ENCODE results near the gene LRRN3. TPM values are rescaled to one million over a fixed set of nuclear protein-coding genes. Genes with fewer than 3 reads are reported as not detected.

The LRRN3 gene
- total RNA-seq, 1 donor from 2014 or later, result 0.31 TPM

DNA sequence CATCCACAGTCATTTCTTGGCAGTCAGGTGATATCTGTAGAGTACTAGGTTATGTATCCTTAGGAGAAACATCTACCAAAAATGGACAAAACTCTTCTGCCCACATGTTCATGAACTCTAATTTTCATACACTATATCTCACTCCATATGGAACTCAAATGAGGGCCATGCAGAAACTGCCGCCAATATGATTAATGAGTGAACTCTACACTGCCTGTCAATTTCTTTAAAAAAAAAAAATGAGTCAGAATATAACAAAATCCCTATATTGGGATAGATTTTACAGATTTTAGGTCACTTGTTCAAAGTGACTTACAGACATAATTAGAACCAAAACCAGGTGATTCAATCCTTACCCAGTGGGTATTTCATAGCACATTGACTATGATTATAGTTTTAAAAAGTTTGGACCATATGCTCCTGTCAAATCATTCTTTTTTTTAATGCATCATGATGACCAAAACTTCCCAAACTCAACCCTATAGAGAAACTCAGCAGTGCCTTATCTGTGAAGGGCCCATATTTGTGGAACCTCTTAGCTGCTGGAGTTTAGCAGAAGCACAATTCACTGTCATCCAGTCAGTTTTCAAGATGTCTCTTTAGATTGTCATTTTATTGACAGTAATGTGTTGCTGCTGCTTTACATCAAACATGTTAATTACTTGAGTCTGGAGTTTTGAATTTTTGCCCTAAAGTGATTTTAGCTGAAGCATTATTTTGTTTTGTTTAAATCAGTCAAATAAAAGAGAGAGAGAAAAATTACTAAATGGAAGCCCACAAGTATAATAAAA is 11.1 kb downstream of the LRRN3 start:
- ATAC-seq, result no peak
- intact Hi-C loops (cut with DNase I), result no loop called here

DNA sequence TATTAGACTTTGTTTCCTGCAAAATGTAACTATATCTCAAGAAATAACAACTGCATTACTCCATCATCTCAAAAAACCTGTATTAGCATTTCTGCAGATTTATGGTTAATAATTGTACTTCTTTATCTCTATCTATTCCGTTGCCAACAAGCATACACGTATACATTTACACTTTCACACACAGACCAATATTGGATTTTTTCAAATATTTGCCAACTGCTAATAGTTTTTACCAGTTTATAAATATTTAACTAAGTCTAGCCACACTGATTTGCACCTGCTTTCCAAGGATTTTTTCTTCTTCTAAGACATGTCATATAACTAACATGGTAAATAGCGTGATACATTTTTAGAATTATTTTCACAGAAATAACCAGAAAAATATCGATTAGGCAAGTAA is 12.2 kb downstream of the LRRN3 start:
- intact Hi-C loops (cut with DNase I), result no loop called here
- ATAC-seq (no peak), DNase-seq (ENCODE audit: low spot score) (no peak)

More for the DNA sequence above, 11.1 kb downstream of the LRRN3 start:
- DNase-seq (ENCODE audit: low spot score), result no peak

DNA sequence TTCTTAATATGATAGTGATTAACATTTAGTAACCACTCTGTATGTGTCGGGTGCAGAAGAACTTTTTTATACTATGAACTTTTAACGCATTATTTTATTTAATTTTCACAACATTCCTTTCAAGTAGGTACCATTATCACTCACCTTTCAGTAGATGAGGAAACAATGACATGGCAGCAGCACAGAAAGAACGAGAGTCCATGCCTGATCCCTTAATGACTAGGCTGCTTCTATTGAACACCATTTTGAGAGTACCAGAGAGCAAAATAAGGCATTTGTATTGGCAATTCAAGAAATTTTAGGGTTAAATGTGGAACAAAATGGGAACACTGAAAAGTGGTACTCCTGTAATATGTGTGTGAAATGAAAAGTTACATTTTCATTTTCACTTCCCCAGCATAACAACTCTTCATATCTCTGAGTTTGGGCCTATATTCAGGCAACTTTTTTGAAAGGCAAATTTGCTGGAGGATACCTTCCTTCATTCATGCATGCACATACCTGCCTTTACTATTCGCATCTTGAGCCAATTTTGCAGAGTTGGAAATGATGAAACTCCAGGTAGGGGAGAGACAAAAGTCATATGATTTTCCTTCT is 12.8 kb downstream of the LRRN3 start:
- no peak for DNase-seq (ENCODE audit: low spot score)
- intact Hi-C loops (cut with DNase I), result no loop called here

DNA sequence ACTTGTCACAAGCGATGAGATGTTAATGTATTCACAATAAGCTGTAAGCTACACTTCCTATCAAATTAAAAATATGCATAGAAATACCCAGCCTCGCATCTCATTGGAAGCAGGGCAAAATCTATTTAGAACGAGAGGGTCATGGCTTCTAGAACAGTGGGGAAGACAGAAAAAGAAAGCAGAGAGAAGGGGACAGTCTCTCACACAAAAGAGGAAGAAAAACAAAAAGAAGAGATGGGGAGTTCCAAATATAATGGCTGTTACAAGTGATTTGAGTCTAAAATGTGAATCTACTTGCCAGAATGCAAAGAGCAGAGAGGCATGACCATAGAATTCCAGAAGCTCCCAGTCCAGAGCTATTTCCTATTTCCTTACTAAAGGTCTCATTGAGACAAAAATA is 13.8 kb downstream of the LRRN3 start:
- intact Hi-C loops (cut with DNase I), result no loop called here
- DNase-seq (ENCODE audit: low spot score) (no peak), ATAC-seq (no peak)

More for the DNA sequence above, 12.8 kb downstream of the LRRN3 start:
- no peak for ATAC-seq

DNA sequence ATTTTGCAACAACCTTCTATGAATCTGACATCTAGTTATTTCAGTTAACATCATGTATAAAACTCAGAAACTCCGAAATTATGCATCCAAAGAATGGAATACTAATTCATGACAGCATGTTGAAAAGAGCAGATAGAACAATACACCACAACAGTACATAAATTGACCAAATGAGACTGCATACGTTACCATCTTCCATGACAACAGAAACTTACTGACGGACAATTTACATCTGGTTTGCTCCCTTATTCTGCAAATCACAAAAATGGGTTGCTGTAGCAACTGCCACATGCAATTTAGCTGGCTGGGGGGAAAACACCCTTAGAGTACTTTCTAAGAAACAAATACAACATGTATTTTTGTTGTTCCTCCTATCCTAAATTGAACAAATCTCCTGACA is 14.3 kb downstream of the LRRN3 start:
- ATAC-seq (no peak), DNase-seq (ENCODE audit: low spot score) (no peak)
- intact Hi-C loops (cut with DNase I), result no loop called here

DNA sequence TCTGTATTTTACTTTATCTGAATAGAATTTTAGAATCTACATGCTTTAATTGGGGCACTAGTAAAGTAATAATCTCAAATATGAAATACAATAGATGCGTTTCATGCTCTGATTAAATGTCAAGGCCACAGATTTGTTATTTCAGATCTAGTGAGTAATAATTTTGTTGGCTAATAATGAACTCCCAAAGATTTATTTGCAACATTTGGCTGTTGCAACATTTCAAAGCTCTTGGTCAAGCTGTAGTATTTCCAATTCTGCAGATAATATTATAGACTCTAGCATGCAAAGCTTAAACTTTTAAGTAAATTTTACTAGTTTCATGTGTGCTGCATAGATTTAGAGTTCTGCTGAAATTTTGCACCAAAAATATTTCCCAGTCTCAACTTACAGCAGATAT is 16.7 kb downstream of the LRRN3 start:
- DNase-seq (ENCODE audit: low spot score) (no peak), ATAC-seq (no peak)
- intact Hi-C loops (cut with DNase I), result no loop called here

DNA sequence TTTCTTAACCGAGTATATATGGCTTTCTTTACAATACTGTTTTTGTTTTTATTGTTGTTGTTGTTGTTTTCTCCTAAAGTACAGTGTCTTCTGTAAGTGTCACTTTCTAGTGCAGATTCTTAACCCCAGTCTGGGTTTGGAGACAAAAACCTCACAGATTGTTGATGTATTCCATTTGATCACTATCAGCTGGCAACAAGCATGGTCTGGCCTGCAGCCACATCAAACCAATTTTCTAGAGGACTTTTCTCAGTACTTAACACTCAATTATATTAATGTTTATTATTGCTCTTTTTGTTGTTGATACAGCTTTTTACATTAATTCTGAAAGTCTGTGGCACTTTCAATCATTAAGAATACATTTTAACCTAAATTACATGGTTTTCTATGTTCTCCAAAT is 17.1 kb downstream of the LRRN3 start:
- no peak for DNase-seq (ENCODE audit: low spot score)
- intact Hi-C loops (cut with DNase I), result no loop called here
- ATAC-seq, result no peak

DNA sequence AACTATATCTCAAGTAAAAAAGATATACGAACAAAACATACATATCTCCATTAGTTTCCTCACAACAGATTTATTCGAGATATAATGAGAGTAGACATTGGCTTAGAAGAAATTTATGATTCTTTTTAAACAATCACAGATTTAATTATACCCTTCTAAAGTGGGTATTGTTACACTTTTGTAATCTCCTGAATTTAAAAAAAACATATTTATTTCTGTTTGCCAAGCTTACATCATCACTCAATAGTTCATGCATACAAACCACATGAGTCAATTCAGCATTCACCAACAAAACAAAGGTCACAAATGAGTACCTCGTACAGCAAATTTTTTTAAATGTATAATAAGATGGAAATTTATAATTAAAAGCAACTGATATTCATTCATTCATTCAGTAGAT is 17.6 kb downstream of the LRRN3 start:
- ATAC-seq (no peak), DNase-seq (ENCODE audit: low spot score) (no peak)
- intact Hi-C loops (cut with DNase I), result no loop called here

DNA sequence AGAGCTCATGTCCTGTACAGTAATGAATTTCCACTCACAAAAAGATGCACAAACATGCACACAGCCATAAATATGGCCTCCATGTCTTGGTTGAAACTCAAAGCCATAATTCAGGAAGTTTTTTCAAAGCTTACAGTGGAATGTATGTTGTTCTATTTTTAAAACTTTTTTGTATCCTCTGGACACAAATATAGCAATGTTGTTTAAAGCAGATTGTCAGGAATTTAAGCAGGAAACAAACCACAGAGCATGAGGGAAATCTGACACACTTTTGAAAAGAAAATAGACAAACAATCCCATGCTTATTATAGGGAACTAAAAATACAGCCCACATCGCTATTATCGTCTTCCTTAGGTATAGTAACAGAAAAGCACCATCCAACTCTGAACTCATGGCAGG is 21.5 kb downstream of the LRRN3 start:
- intact Hi-C loops (cut with DNase I), result no loop called here
- no peak for ATAC-seq
- no peak for DNase-seq (ENCODE audit: low spot score)

DNA sequence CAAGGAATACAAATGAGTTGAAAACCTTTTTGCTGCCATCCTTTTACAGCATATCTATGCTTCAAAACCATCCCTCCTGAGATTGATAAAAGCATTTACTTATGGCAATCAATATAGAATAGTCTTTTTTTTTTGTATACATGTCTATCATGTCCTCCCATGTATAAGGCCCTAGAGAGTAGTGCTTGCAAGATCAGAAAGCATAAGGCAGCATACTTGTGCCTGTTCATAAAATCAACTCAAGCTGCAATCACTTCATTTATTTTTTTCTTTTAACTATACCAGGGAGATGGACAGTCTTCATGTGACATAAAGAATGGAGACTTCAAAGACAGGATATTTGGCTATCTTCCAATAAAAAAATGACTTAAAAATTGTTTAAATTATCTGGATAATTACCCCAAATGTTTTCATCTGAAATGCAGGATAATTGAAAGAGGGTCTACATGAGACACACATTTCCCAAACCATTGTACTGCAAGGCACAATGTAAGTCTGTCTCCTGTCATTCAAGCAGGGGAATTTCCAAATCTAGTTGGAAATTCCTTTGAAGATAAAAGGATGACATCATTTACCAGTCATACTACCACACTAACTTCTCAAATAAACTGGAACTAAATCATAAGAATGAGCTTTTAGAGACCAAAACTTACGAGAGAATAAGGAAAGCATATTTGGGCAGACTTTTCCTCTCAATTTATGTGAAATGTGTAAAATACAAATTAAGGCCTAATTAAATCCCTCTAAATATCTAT is 22.5 kb downstream of the LRRN3 start:
- intact Hi-C loops (cut with DNase I), result no loop called here
- DNase-seq (ENCODE audit: low spot score) (no peak), ATAC-seq (no peak)

DNA sequence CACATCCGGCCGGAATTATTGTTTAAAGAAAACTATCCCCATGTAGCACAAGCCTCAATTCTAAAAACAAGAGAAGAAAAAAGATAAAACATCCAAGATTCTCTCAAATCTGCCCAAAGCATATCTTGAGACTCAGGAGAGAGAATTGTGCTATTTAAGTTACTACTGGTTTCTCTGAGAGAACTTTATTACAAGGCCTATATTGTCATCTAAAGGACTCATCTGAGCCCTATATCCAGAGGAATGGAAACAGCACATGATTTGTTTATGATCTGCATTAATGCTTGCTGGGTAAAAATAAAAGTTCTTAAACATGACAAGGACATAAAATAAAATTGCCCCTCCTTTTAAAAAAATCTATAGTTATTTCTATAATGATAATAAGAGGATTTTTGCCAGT is 25.0 kb downstream of the LRRN3 start:
- intact Hi-C loops (cut with DNase I), result no loop called here
- ATAC-seq (no peak), DNase-seq (ENCODE audit: low spot score) (no peak)

DNA sequence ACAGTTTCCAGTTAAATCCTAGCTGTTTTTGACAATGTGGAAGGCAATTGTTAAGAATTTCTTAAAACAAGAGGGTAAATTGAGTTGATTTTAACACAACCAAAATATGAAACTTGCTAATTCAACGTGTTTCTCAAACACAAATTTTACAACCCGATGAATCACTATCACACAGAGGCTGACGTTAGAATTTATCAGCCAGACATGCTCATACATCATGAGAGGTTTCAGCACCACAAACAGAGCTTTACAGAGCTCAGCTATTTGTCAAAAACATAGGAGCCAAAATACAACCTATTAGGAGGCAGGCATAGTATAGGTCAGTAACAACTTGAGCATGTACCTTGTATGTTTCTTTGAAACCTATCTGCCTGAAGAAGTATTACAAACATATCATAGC is 36.1 kb downstream of the LRRN3 start:
- no peak for ATAC-seq
- intact Hi-C loops (cut with DNase I), result no loop called here
- no peak for DNase-seq (ENCODE audit: low spot score)

DNA sequence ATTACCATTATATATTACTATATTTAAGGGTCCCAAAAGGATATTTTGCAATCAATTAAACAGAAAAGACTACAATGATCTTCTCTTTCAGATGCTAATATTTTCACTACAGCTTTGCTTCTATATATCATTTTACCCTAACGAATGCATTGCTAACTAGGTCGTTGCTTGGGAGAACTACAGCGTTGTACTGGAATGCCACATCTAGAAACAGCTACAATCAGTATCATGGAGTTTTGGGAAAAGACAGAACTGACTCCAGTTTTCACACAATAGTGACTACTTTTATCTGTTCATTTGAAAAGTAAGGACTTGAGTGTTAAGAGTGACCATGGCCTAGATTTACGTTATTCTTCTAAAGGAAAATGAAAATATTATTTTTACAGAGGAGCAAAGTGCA is 38.5 kb downstream of the LRRN3 start:
- intact Hi-C loops (cut with DNase I), result no loop called here
- no peak for ATAC-seq
- DNase-seq (ENCODE audit: low spot score), result no peak

DNA sequence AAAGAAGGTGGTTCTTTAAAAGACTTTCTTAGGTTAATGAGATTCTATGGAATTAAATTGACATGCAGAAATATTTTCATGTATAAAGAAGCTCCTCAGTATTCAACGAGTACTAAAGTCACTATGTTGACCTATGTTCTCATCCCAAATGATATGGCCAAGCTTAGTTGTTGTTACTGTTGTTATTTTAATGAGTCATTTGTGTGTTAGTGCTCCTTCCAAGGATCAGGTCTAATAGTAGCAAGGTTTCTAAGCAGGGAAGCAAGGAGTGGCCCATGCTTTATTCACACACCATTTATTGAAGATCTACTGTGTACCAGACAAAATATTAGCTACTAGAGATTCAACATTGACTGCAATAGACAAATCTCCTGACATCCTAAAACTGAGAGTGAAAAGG is 41.9 kb downstream of the LRRN3 start:
- no peak for ATAC-seq
- DNase-seq (ENCODE audit: low spot score), result no peak
- intact Hi-C loops (cut with DNase I), result no loop called here

DNA sequence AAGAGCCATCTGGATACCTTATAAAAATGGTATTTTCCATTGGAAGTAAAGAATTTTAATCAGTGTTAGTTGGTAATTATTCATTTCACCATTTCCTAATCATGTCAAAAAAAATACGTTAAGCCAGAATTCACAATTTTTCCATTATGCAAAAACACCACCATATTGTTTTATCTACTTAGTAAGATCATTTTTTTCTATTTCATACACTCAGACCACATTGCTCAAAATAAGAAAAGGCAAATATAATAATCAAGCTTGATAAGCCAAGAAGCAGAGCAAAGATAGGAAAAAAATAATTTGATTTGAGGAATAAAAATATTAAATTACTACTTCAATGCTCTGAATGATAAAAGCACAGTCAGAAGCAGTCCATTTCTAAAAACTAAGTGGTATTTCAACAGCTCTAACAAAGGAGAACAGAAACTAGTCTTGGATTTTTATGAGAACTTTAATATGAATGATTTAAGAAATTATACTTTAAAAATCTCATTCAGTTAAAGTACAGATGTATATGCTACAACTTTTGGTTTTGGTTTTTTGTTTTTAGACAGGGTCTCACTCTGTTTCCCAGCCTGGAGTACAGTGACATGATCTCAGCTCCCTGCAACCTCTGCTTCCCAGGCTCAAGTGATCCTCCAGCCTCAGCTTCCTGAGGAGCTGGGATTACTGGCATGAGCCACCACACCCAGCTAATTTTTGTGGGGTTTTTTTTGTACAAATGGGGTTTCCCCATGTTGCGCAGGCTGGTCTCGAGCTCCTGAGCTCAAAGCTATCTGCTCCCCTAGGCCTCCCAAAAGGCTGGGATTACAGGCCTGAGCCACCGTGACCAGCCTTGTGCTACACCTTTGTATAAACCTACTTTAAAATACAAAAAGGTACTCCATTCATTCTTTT is 46.6 kb downstream of the LRRN3 start:
- DNase-seq (ENCODE audit: low spot score) (no peak), ATAC-seq (no peak)
- intact Hi-C loops (cut with DNase I), result no loop called here

DNA sequence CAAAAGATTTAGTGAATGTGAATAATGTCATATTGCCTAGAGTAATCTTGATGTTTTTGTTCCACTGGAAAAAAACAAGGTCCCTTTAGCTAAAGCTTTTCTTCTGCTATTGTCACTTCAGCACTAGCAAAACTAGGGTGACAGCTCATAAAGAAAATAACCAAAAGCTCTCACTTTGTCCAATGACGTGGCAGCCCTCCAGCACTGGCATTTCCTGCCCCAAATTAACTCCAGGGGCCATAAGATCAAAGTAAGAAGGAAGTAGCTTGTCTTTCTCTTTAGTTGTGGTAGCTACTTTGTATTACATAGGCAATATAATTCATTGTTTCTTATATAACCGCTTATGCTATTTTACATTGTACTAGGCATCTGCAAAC is 47.3 kb downstream of the LRRN3 start:
- intact Hi-C loops (cut with DNase I), result no loop called here
- no peak for DNase-seq (ENCODE audit: low spot score)
- no peak for ATAC-seq

DNA sequence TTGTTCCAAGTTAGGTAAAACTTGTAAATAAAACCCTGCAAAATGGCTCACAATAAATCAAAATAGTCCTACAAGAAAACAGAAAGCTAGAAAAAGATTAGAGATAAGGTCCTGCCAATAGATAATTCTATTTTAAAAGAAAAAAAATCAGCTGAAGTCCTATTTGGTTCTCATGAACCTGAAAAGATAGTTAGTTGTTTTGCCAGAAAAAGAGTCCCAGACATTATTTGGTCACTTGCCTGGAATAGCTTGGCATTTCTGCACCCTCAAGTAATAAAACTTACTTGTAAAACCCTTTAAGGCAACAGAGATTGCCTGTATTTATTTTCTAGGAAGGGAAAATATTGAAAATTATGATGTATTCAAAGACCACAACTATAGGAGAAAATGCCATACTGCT is 47.7 kb downstream of the LRRN3 start:
- intact Hi-C loops (cut with DNase I), result no loop called here
- DNase-seq (ENCODE audit: low spot score) (no peak), ATAC-seq (no peak)

DNA sequence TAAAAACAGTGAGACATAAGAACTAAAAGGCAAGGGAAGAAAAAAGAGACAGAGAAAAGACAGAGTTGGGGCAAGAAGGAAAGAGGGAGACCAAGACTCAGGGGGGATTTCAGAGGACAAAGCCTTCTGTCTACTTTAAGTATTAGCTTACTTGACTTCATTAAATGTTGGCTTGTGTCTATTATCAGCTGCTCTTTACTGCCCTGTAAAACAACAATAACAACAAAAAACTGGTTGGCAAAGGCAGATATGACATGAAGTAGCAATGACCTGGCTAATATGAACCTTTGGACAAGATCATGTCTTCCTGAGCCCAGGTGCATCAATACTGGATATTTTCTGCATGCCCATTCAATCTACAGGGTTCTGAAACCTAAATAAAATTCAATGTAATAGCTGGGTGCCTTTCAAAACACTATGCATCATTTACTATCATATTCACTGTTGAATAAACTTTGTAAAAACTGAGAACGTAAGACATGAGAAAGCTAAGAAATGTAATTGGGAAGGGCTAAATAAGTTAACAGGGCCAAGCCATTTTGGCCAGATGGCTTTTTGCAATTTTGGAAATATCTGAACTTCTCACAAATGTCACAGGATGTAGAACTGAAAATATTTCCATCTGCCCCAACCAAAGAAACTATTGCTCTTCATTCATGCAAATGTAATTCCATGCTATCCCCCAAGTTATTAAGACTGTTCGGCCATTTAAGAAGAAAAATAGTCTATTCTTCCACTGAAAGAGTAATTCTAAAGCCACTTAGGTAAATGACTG is 49.4 kb downstream of the LRRN3 start:
- DNase-seq (ENCODE audit: low spot score) (no peak), ATAC-seq (no peak)
- intact Hi-C loops (cut with DNase I), result no loop called here

DNA sequence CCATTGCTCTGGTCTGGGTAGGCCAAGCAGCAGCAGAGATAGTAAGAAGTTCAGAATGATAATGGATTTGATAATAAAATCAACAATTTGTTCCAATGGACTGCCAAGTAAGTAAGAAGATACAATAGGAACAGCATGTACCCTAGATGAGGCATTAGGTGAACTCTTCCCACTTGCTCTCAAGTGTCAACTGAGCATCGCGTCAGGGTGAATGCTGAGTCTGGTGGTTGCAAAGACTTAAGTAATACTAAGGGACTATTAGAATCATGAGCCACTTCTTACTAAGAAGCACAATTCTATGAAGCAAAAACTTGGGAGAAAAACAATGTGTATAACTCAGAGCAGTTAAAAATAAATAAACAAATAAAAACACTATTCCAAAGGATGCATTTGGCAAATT is 54.5 kb downstream of the LRRN3 start:
- intact Hi-C loops (cut with DNase I), result no loop called here
- no peak for DNase-seq (ENCODE audit: low spot score)
- peak; percentile 55 for ATAC-seq
